ENCODE data around the gene PSMA3.
A peak's percentile ranks its signal among the peaks of the same experiment; 100 is the strongest.
"Not testable (repeated sequence)": the region's sequence is repeated elsewhere in the genome, so short reads cannot be mapped to it uniquely, and the experiment has no call there.

PSMA3 gene

GRCh38 chr14:58244556-58245387, at the start of gene PSMA3:
Gene PSMA3, plus strand, starts transcription at chr14:58244843. Its CDS starts 78 bp downstream, at chr14:58244921.
- DNase-seq (ENCODE audit: low read depth in 3 of 3), result peak; percentile 97

GRCh38 chr14:58196198-58196597, 48.4 kb upstream of the PSMA3 start:
- DNase-seq (ENCODE audit: low read depth in 3 of 3), result no peak

DNA sequence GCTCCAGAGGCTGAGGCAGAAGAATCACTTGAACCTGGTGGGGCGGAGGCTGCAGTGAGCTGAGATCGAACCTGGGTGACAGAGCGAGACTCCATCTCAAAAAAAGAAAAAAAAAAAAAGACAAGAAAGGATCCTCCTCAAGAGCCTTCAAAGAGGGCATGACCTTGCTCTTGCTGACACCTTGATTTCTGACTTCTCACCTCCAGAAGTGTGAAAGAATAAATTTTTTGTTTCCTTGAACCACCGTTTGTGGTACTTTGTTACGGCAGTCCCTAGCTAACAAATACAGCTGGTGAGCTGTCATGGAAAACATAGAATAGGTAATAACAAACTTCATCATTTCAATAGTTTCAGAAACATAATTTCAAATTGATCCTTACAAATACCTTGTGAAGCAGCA, 46.6 kb upstream of the PSMA3 start:
- no peak for DNase-seq (ENCODE audit: low read depth in 3 of 3)

- DNase-seq (ENCODE audit: low read depth in 3 of 3), result peak; percentile 77 to 89 (median 80)
Observed at GRCh38 chr14:58199726-58200479, 44.7 kb upstream of the PSMA3 start, which contains the start of gene ACTR10. Gene ACTR10, plus strand, starts transcription at chr14:58200149. Its CDS starts 69 bp downstream, at chr14:58200218.

GRCh38 chr14:58200480-58200841, 44.2 kb upstream of the PSMA3 start:
- DNase-seq (ENCODE audit: low read depth in 3 of 3), result no peak

- DNase-seq (ENCODE audit: low read depth in 3 of 3), result no peak
Observed at GRCh38 chr14:58200846-58201245, 43.8 kb upstream of the PSMA3 start.

- DNase-seq (ENCODE audit: low read depth in 3 of 3), result no peak
Observed at GRCh38 chr14:58213176-58213575, 31.5 kb upstream of the PSMA3 start.

DNA sequence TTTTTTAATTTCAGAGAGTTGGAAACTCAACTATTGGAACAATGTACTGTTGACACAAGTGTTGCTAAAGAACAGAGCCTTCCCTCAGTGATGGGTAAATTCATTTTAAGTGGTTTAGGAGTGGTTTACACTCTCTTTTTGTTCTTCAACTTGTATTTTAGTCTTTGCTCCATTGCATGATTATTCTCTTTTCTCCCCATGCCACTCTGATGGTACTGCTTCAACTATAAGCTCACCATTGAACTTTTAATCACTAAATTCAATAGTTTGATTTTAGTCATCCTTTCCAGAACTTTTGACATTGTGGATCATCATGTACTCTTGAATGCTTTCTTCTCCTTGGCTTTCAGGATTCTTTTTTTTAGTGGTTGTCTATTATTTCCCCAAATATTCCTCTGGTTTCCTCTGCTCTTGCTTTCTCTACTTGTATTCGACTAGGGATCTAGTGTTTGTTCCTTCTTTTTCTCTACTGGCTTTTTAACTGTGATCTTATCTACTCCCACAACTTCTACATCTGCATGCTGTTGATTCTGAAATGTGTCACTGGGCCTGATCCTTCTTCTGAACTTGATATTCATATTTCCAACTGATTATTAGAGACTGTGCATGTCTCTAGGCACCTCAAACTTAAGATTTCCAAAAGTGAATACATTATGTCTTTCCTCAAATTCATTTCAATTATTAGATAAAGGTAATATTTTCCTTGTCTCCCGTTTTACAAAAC, 29.3 kb upstream of the PSMA3 start:
- no peak for DNase-seq (ENCODE audit: low read depth in 3 of 3)

GRCh38 chr14:58216544-58216943, 28.1 kb upstream of the PSMA3 start:
- DNase-seq (ENCODE audit: low read depth in 3 of 3), result no peak

DNA sequence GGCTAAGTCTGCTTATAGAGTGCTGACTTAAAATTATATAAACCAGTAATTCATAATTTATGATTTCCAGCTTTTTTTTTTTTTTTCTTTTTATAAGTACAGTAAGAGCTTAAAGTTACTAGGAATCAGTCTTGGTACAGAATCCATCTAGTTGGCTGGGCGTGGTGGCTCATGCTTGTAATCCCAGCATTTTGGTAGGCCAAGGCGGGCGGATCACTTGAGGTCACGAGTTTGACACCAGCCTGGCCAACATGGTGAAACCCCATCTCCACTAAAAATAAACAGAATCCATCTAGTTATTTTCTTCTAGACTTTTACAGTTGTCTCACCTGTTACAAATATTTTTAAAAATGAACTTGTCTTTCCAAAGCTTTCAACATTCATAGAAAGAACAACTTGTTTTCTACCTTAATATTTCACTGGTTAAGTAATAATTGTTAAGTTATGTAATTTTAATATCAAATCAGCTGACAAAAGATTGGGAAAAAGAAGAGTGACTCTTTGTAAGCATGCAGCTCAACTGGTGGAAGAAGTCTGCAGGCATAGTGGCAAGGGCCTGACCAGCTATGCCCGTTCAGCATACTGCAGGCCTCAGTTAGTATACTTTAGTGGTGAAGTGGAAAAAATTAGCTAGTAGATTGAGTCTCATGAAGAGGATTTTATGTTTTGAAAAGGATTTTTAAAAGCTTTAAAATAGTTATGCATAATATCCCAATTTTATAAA, 17.4 kb upstream of the PSMA3 start:
- DNase-seq (ENCODE audit: low read depth in 3 of 3), result no peak

DNA sequence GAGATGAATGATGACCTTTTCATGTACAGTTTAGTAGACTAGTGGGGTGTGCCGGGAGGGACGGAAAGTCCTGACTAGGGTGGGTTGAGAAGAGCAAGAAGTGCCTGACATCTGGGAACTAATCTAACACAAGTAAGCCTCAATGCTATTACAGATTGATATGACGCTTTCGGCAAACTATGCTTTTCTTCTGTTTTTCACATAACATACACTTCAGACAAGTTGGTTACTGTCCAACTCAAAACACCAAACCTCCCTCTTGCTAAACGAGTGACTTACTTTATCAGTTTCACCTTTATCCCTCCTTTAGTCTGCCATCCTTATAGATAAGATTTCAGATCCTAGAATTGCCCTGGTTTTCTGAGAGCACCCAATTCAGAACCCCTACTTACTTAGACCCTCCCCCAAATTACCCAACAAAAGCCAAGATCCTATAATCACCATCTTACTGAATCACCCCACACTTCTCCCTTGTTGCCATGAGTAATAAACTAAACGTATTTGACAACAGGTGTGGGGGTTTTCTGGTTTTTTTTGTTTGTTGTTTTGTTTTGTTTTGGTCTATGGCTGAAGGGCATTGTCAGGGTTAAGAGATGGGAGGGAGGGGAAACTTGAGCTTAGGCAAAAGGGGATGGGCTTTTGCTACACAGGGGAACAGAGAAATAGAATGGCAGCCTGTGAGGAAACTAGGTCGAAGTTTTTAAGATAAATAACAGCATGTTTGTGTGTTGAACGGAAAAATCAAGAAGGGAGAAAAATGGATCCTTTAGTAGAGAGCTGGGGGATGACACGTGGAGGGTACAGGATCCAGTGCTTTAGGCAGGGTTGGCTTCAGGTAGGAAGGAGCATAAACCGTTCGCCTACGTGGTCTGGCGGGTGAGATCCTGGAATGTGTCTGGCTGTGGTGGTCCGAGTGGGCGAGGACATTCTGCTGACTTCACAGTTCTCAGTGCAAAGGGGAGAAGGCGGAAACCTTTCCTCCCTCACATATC, 6.1 kb upstream of the PSMA3 start:
- DNase-seq (ENCODE audit: low read depth in 3 of 3), result no peak

DNA sequence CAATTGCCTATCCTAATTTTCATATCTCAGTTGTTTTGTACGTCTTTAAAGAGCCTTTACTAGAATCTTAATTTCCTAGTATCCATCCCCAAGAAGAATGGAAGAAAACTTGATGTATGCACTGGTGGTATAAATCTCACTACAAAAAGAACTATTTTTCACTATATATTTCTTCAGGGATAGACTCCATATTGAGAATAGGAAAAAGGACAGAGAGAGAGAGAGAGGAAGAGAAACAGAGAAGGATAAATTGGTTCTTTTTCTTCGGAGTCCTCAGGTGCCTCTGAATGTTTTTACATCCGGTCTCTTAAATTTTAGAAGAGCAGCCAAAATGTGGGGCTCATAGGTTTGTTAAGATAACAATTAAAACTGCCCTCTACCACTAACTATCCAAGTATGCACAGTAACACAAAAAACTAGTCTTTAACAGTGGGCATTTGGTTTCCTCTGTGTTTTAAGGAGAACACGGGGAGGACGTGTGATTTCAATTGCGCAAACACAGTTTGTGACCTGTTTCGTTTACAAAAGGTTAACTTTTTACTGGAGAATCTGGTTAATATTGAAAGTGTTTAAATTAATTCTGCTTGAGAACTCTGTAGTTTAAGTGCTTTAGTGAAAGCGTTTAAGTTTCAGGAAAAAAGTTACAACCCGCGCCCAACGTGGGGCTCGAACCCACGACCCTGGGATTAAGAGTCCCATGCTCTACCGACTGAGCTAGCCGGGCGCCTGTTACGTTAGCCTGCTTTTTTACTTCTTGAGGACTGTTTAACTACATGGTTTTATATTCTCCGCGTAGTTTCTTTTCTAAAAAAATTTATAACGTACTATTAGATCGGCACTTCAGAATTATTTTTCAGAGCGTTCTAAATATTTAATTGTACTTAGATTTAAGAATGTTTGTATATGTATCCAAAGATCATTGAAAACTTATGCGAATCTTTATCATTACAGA, 5.1 kb upstream of the PSMA3 start:
- DNase-seq (ENCODE audit: low read depth in 3 of 3), result peak; percentile 67 to 77 (median 68)

- DNase-seq (ENCODE audit: low read depth in 3 of 3), result no peak
Observed at GRCh38 chr14:58243790-58244555, 670 bp upstream of the PSMA3 start.

GRCh38 chr14:58245562-58245961, 919 bp downstream of the PSMA3 start:
- no peak for DNase-seq (ENCODE audit: low read depth in 3 of 3)

- DNase-seq (ENCODE audit: low read depth in 3 of 3), result no peak
Observed at GRCh38 chr14:58249611-58250010, 5.0 kb downstream of the PSMA3 start.

GRCh38 chr14:58258156-58258555, 13.5 kb downstream of the PSMA3 start:
- DNase-seq (ENCODE audit: low read depth in 3 of 3), result no peak

DNA sequence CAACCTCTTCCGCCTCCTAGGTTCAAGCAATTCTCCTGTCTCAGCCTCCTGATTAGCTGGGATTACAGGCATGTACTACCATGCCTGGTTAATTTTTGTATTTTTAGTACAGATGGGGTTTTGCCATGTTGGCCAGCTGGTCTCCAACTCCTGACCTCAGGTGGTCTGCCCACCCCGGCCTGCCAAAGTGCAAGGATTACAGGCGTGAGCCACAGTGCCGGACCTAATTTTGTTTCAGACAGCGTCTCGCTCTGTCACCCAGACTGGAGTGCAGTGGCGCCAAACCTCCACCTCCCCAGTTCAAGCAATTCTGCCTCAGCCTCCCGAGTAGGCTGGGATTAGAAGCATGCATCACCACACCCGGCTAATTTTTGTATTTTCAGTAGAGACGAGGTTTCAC, 17.4 kb downstream of the PSMA3 start:
- not testable (repeated sequence) for DNase-seq (ENCODE audit: low read depth in 3 of 3)

DNA sequence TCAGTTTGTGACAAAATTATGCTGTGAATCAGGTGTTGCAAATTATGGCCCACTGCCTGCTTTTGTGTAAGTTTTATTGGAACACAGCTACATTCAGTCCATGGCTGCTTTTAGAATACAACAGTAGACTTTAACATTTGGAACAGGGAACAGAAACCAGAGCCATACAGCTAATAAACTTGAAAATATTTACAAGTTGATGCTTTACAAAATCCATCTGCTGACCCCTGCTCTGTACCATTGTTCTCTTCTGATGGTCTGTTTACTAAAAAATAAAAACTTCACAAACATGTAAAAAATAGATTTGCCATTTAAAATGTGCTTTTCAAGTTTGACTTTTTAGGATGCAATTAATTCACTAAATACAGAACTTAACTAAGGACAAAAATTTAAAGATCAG, 20.8 kb downstream of the PSMA3 start:
- no peak for DNase-seq (ENCODE audit: low read depth in 3 of 3)
